HG02588 (cell line): ENCODE data around the gene GOLPH3.
"Not testable (repeated sequence)": the region's sequence is repeated elsewhere in the genome, so short reads cannot be mapped to it uniquely, and the experiment has no call there.

Experiments used
- ATAC-seq: cut with Tn5 transposase; IDR thresholded peaks from one replicate; pipeline ENCODE4 v1.9.1; 2021; ENCODE audit warnings: mild to moderate bottlenecking, moderate library complexity; ENCODE audit not compliant: unreplicated experiment

GOLPH3 gene

GRCh38 chr5:32174011-32174870 is at the start of gene GOLPH3:
TSS of gene GOLPH3 (minus strand) at chr5:32174319. CDS start at chr5:32174034, 285 bp downstream.
- ATAC-seq: peak; percentile 79

DNA sequence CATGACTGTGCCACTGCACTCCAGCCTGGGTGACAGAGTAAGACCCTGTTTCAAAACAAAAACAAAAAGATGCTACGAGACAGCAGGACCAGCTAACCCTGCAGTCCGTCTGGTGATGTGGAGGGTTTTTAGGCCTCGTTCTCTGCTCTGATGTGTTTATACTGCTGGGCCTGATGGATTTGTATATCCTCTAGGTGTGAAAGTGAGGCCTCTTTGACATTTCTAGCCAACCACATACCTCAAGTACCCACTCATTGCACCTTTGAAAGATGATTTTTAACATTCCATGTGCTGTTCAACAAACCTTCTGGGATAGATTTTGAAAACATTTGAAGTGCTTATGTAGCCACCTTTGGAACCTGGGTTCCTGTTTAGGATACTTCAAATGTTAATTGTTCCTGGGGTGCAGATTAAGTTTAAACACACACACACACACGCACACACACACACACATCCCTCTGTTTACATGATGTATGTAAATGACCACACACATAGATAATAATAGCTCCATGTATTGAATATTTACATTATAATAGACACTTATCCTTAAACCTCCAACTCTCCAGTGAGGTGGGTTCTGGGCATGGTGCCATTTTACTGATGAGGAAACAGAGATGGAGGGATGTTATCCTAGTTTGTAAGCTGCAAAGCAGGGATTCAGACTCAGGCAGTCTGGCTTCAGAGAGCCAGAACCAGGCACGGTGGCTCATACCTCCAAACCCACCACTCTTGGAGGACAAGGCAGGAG is 48.8 kb upstream of the GOLPH3 start:
- ATAC-seq: no peak

DNA sequence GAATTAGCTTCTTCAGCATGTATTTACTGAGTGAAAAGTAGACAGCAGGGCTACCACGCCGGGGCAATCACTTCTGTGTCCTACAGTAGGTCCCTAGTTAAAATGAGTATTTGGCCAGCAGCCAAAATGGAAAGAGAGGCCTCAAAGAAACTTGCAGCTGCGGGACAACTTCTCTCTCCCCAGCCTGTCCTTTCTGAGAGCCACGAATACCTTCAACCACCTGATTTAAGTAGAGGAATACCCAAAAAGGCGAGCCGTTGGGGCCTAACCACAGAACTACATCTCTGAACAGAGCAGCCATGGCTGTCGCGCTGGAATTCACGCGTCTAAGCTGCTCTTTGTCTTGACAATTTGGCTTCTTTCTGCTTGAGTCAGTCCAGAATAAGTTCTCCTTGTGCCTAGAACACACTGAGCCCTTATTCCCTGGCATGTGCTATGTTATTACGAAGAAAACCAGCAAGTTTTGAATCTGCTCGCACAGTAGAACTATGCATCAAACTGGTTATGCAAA is 43.8 kb upstream of the GOLPH3 start:
- no peak for ATAC-seq

- ATAC-seq: not testable (repeated sequence)
Observed at GRCh38 chr5:32214344-32214743, 40.2 kb upstream of the GOLPH3 start.

DNA sequence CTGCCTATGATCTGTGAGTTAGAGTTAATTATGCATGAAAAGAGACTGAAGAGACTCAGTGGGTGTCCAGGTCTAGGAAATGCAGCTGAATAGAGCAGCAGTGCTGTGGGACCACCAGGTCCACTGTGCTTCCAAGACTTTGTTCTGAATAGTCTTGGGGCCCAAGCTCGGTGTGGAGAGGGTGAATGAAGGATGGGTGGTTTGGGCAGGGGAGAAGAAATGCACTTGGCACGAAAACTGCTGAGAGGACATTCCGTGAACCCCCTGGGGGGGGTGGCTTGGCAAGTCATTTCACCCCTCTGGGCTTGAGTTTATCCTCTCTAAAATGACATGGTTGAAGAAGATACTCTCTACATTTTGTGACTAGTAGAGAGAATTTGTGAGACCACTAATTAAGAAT is 36.0 kb upstream of the GOLPH3 start:
- ATAC-seq: no peak

- ATAC-seq: not testable (repeated sequence)
Observed at GRCh38 chr5:32208837-32209236, 34.7 kb upstream of the GOLPH3 start.

- ATAC-seq: no peak
Observed at GRCh38 chr5:32207355-32207634, 33.2 kb upstream of the GOLPH3 start.

DNA sequence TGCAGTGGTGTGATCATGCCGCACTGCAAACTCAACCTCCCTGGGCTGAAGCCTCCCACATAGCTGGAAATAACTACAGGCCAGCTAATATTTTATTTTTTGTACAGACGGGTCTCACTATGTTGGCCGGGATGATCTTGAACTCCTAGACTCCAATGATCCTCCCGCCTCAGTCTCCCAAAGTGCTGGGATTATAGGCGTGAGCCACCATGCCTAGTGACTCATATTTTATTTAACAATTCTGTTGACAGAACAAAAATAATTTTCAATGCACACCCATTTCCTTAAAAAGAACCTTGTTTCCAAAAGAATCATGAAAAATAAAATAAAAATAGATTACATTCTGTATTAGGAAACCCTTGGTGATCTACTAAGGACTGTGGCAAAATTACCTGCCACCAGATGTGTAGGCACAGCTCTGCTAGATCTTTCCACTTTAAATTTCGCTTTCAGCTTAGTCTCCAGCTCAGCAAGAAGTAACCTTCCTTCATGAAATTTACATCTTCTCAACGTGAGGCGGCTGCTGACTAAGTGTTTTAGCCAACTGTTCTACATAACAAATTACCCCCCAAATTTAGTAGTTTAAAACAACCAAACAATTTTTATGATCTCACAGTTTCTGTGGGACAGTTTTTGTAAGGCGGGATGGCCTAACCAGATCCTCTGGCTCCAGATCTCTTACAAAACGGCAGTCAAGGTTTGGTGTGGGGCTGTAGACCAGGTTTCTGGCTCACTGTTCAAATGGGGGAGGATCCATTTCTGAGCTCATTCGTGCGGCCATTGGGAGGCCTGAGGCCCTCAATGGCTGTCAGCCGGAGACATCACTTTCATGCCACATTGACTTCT is 32.6 kb upstream of the GOLPH3 start:
- peak; percentile 43 for ATAC-seq

GRCh38 chr5:32206053-32206452 is 31.9 kb upstream of the GOLPH3 start:
- ATAC-seq: no peak

DNA sequence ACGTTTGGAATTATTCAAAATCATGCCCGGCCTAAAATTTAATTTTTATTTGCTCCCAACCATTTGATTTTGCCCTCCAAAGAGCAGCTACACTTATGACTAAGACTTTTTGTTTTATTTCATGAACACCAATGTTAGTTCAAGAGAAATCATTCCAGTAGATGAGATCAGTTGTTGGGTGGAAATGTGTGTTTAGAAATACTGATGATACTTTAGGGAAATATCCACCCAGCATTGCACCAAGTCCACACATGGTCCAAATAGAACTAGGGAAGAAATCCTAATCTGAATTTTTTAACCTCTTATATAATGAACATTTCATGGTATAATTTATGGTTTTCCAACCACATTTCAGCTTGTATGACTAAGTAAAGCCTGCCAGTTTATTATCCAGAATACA is 28.3 kb upstream of the GOLPH3 start:
- ATAC-seq: no peak

DNA sequence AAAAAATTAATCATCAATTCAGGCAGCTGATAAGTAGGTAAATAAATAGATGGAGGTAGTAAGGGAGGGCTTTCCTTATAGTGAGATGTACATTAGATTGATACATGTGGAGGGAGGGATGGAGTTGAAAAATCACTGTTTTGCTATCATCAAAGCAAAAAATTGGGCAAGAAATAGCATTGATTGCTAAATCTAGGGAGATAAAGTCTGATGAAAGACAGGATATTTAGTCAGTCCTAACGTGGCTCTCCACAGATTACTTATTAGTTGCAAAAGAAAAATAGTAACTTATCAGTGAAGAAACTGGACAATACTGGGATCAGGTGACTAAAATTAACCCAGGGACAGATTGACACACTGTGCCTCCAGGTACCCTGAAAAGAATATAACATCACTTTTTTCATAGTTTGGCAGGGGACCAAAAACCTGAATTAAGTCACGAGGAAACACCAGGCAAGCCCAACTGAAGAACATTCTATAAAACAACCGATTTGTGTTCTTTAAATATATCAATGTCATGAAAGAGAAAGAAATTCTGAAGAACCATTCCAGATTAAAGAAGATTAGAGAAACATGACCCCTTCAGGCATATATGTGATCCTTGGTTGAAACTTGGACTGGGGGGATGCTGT is 27.1 kb upstream of the GOLPH3 start:
- ATAC-seq: no peak

DNA sequence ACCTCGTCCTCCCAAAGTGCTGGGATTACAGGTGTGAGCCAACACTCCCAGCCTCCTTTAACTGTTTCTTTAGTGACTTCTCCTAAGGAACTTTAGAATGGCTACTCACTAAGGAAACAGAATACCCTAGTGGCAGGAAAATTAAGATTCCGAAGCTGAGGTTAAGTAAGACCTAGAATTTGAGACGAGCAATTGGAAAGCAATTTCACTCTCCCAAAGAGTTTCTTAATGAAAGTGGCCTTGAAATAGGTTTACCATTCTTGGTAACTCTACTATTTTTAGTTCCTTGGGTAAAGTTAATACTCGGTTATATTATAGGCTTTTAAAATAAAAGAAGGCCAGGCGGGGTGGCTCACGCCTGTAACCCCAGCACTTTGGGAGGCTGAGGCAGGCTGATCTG is 22.9 kb upstream of the GOLPH3 start:
- no peak for ATAC-seq

- no peak for ATAC-seq
Observed at GRCh38 chr5:32195265-32195664, 21.1 kb upstream of the GOLPH3 start.

DNA sequence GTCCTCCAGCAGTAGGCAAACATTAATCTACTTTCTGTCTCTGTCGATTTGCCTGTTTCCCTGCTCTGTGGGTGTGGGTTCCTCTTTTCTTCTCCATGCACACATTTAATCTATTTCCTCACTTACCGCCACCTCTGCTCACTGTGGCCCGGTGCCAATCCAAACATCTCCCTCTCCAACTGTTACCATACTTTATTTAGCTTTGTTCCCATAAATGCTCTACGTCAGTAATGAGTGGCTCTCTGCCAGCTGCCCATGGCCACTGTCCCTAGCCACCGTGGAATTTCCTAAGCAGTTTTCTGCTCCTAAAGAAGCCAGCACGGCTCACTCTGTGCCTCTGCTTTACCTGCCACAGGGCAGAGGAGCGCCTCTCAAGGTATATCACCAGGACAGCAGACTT is 19.5 kb upstream of the GOLPH3 start:
- peak; percentile 49 for ATAC-seq

- ATAC-seq: no peak
Observed at GRCh38 chr5:32190095-32190494, 16.0 kb upstream of the GOLPH3 start.

DNA sequence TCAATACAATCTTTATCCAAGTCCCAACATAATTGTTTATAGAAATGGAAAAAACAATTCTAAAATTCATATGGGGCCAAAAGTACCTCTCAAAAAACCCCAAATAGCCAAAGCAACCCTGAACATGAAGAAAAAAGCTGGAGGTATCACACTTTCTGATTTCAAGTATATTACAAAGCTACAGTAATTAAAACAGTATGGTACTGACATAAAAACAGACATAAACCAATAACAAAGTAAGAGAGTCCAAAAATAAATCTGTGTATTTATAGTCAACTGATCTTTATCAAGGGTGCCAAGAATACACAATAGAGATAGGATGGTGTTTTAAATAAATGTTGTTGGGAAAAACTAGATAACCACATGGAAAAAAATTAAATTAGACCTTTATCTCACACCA is 13.6 kb upstream of the GOLPH3 start:
- ATAC-seq: no peak

- ATAC-seq: peak; percentile 67
Observed at GRCh38 chr5:32182463-32183063, 8.4 kb upstream of the GOLPH3 start.

- peak; percentile 28 for ATAC-seq
Observed at GRCh38 chr5:32173267-32174010, 680 bp downstream of the GOLPH3 start.

DNA sequence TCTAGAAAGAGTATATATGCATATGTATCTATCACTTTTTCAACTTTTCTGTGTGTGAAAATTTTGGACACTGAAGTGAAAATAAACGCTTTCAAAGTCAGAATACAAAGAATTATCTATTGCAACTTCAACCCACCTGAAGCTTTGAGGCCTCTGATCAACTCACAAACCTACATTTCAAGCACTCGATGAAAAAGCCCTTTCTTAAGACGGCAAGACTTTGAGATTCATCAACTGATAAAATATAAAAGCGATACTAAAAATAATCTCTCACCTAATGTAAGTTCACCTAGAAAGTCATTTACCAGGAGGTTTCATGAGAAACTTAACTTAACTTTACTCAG is 1.2 kb downstream of the GOLPH3 start:
- no peak for ATAC-seq
